Measurements from ENCODE around the gene ZNF10. TPM values are rescaled to one million over a fixed set of nuclear protein-coding genes. Genes with fewer than 3 reads are reported as not detected.

ZNF10 gene
- total and polyA plus RNA-seq, 12 donors: 3.5 to 25.2 (median 10.8) TPM

- WGBS, 4 donors: 1 to 3% (median 2%) methylated on average over 12 to 40 of the region's 40 CpGs
- peak; percentile 19 to 37 for TF ChIP-seq POLR2A (IDR thresholded peaks at IDR 0.05)
- peak; percentile 54 to 78 (median 70) for TF ChIP-seq CTCF (IDR thresholded peaks at IDR 0.05)
- Histone ChIP-seq H3K4me3 (peak within 1 kb of the TSS; percentile 49 to 68 (median 59)), H3K9me3 (replicated peaks in 1 of 3) (peaks cover 0 to 4% (median 0%) of the 10 kb centered on the region in 3 donors), H3K27ac (peak within 1 kb of the TSS in 4 of 5 donors; percentile 48 to 81 (median 62)), H3K36me3 (replicated peaks in 1 of 2) (peaks cover 0 to 12% of the 10 kb centered on the region in 2 donors), H3K4me1 (replicated peaks in 1 of 2) (peaks cover 5 to 9% of the 10 kb centered on the region in 2 donors), H3K27me3 (no peaks in the 10 kb centered on the region)
- peak; percentile 92 to 97 (median 95) for DNase-seq
- intact Hi-C loops (cut with DNase I): no loop called here
Observed at GRCh38 chr12:133181238-133181959, 51.0 kb downstream of the ZNF10 start, which contains the start of gene ZNF268. TSS of gene ZNF268 (plus strand) at chr12:133181495. CDS start at chr12:133181998, 503 bp downstream.

GRCh38 chr12:133190176-133190575, 59.7 kb downstream of the ZNF10 start:
- intact Hi-C loops (cut with DNase I): no loop called here
- no peak for TF ChIP-seq CTCF (IDR thresholded peaks at IDR 0.05)
- no peak for TF ChIP-seq POLR2A (IDR thresholded peaks at IDR 0.05)
- peaks cover 0 to 54% (median 3%) of the 10 kb centered on the region in 3 donors for H3K9me3 ChIP-seq (replicated peaks in 1 of 3)

GRCh38 chr12:133192847-133193246, 62.4 kb downstream of the ZNF10 start:
- TF ChIP-seq CTCF (IDR thresholded peaks at IDR 0.05): no peak
- no peak overlapping the region for H3K27ac ChIP-seq
- H3K27me3 ChIP-seq: no peaks in the 10 kb centered on the region
- no peak for DNase-seq
- H3K4me1 ChIP-seq (replicated peaks in 1 of 2): no peaks in the 10 kb centered on the region
- H3K9me3 ChIP-seq (replicated peaks in 1 of 3): peaks cover 0 to 64% (median 4%) of the 10 kb centered on the region in 3 donors
- WGBS, 4 donors: 94 to 99% (median 97%) methylated on average over 5 of the region's 5 CpGs
- H3K4me3 ChIP-seq: peak overlapping the region in 1 of 4 donors; percentile 9
- peaks cover 4 to 76% of the 10 kb centered on the region in 2 donors for H3K36me3 ChIP-seq (replicated peaks in 1 of 2)
- intact Hi-C loops (cut with DNase I): no loop called here

More at GRCh38 chr12:133190176-133190575, 59.7 kb downstream of the ZNF10 start:
- no peak for DNase-seq
- H3K27ac ChIP-seq: no peak overlapping the region
- peaks cover 0 to 79% of the 10 kb centered on the region in 2 donors for H3K36me3 ChIP-seq (replicated peaks in 1 of 2)
- H3K4me1 ChIP-seq (replicated peaks in 1 of 2): no peaks in the 10 kb centered on the region
- no peak overlapping the region for H3K4me3 ChIP-seq
- H3K27me3 ChIP-seq: no peaks in the 10 kb centered on the region
- WGBS, 4 donors: 97 to 100% (median 98%) methylated on average over 2 of the region's 2 CpGs

GRCh38 chr12:133201888-133202287, 71.5 kb downstream of the ZNF10 start:
- Histone ChIP-seq H3K9me3 (replicated peaks in 1 of 3) (peaks cover 26 to 68% (median 48%) of the 10 kb centered on the region in 3 donors), H3K4me1 (replicated peaks in 1 of 2) (no peaks in the 10 kb centered on the region), H3K4me3 (peak overlapping the region in 1 of 4 donors; percentile 38), H3K36me3 (replicated peaks in 1 of 2) (peaks cover 6 to 11% of the 10 kb centered on the region in 2 donors), H3K27me3 (no peaks in the 10 kb centered on the region), H3K27ac (no peak overlapping the region)
- no peak for TF ChIP-seq CTCF (IDR thresholded peaks at IDR 0.05)
- TF ChIP-seq POLR2A (IDR thresholded peaks at IDR 0.05): no peak
- DNase-seq: no peak
- intact Hi-C loops (cut with DNase I): no loop called here
- WGBS, 4 donors: 48 to 99% (median 97%) methylated on average over 2 of the region's 2 CpGs
